ENCODE measurements around the gene PCDH15. TPM values are rescaled to one million over a fixed set of nuclear protein-coding genes. Genes with fewer than 3 reads are reported as not detected.

Gene PCDH15
- total and polyA plus RNA-seq, 3 donors from 2014 or later, result 1.7 to 3.2 (median 2.8) TPM

DNA sequence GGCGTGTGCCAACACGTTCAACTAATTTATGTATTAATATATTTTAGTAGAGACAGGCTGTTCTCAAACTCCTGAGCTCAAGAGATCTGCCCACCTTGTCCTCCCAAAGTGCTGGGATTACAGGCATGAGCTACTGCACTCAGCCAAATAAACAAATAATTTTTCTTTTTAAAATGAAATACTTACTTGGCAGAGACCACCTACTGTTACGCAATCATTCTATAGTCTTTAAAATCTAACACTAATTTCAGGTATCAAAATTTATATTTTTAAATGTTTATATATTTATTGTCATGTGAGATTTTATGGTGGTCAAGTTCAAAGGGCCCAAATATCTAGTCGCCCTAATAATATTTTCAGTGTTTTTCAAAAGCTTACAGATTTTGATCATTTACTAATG, 323.3 kb downstream of the PCDH15 start:
- H3K36me3 ChIP-seq (ENCODE audit: low read depth, missing control alignments), result no peaks in the 10 kb centered on the region
- H3K4me1 ChIP-seq, result no peaks in the 10 kb centered on the region
- TF ChIP-seq, protein P1, sequence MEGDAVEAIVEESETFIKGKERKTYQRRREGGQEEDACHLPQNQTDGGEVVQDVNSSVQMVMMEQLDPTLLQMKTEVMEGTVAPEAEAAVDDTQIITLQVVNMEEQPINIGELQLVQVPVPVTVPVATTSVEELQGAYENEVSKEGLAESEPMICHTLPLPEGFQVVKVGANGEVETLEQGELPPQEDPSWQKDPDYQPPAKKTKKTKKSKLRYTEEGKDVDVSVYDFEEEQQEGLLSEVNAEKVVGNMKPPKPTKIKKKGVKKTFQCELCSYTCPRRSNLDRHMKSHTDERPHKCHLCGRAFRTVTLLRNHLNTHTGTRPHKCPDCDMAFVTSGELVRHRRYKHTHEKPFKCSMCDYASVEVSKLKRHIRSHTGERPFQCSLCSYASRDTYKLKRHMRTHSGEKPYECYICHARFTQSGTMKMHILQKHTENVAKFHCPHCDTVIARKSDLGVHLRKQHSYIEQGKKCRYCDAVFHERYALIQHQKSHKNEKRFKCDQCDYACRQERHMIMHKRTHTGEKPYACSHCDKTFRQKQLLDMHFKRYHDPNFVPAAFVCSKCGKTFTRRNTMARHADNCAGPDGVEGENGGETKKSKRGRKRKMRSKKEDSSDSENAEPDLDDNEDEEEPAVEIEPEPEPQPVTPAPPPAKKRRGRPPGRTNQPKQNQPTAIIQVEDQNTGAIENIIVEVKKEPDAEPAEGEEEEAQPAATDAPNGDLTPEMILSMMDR (IDR thresholded peaks at IDR 0.05), result no peak
- no peak for TF ChIP-seq POLR2A (IDR thresholded peaks at IDR 0.05)
- H3K27ac ChIP-seq, result no peak overlapping the region
- no peak overlapping the region for H3K4me3 ChIP-seq
- 83 to 97% methylated on average over 4 of the region's 4 CpGs for WGBS, 2 donors
- H3K9me3 ChIP-seq, result no peaks in the 10 kb centered on the region
- no peak for DNase-seq
- H3K27me3 ChIP-seq, result no peaks in the 10 kb centered on the region
- intact Hi-C loops (cut with DNase I; ENCODE audit: low total_unique reads), result no loop called here

DNA sequence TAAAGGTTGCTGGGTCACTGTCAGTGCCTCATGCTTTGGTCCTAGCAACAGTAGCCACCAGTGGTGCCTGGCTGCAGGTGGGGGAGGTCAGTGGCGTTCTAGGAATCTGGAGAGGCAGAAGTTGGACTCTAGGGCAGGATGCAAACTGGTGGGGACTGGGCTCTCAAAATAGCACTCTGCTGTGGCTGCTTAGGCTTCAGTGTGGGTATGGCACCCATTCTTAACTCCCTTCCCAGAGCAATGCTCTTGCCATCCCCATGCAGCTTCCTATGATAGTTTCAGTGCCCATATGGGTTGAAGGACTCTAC, 330.8 kb downstream of the PCDH15 start:
- 69 to 83% methylated on average over 1 of the region's 1 CpG for WGBS, 2 donors
- intact Hi-C loops (cut with DNase I; ENCODE audit: low total_unique reads), result no loop called here
- no peak for DNase-seq
- Histone ChIP-seq H3K4me3 (no peak overlapping the region), H3K9me3 (no peaks in the 10 kb centered on the region), H3K27me3 (no peaks in the 10 kb centered on the region), H3K27ac (no peak overlapping the region), H3K4me1 (no peaks in the 10 kb centered on the region), H3K36me3 (ENCODE audit: low read depth, missing control alignments) (no peaks in the 10 kb centered on the region)
- no peak for TF ChIP-seq POLR2A (IDR thresholded peaks at IDR 0.05)
- TF ChIP-seq, protein P1 (IDR thresholded peaks at IDR 0.05), result no peak

DNA sequence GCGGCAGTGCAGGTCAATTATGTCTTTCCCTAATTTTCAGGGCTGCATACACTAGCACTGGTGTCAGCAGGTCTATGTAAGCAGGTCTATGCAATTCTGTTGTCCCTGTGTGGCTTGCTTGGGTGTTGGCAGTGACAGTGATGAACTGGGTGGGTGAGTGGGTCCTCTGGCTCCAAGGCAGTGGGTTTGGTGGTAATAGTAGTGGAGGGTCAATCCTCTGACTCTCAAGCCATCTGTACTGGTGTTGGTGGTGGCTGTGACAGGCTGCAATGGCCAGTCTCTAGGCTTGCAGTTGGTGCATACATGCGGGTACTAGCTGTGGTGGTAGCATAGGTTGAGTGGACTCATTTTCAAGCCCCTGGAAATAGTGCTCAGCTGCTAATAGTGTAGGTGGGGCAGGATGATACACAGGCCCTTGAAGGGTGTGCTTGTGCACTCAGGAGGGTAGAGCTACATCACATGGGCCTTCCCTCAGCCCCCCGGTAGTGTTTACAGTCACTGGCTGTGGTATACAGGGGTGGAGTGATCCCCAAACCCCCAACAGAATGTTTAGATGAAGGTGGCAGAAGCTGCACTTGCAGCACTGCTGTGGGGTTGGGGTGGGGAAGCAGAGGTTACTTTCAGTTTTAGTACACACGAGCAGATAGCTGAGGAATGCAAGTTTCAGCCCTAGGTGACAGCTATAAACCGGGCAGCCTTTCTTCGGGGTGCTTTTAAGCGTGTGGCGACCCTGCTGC, 331.3 kb downstream of the PCDH15 start:
- Histone ChIP-seq H3K27ac (no peak overlapping the region), H3K4me1 (no peaks in the 10 kb centered on the region), H3K27me3 (no peaks in the 10 kb centered on the region), H3K36me3 (ENCODE audit: low read depth, missing control alignments) (no peaks in the 10 kb centered on the region), H3K4me3 (no peak overlapping the region), H3K9me3 (no peaks in the 10 kb centered on the region)
- 82 to 83% methylated on average over 6 to 8 of the region's 8 CpGs for WGBS, 2 donors
- TF ChIP-seq POLR2A (IDR thresholded peaks at IDR 0.05), result no peak
- TF ChIP-seq, protein P1 (IDR thresholded peaks at IDR 0.05), result no peak
- DNase-seq, result no peak
- intact Hi-C loops (cut with DNase I; ENCODE audit: low total_unique reads), result no loop called here

DNA sequence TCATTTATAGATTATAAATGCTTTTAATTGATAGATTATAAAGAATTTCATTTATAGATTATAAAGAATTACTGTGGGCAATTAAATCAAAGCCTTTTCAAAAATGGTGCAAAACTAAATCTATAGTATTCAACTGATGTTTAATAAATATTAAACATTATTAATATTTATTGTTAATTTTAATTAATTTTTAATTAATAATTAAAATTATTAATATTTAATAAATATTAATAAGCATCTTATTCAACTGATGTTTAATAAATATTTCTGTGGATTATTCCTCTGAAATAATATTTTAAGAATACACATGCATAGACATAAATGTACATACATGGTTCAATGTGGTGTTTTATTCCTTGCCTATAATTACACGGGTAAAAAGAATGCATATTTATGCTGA, 346.8 kb downstream of the PCDH15 start:
- Histone ChIP-seq H3K4me3 (no peak overlapping the region), H3K9me3 (no peaks in the 10 kb centered on the region), H3K27ac (no peak overlapping the region), H3K36me3 (ENCODE audit: low read depth, missing control alignments) (no peaks in the 10 kb centered on the region), H3K4me1 (no peaks in the 10 kb centered on the region), H3K27me3 (no peaks in the 10 kb centered on the region)
- no peak for TF ChIP-seq POLR2A (IDR thresholded peaks at IDR 0.05)
- TF ChIP-seq, protein P1 (IDR thresholded peaks at IDR 0.05), result no peak
- no peak for DNase-seq
- intact Hi-C loops (cut with DNase I; ENCODE audit: low total_unique reads), result no loop called here
- WGBS, 2 donors, result 78 to 86% methylated on average over 1 of the region's 1 CpG

DNA sequence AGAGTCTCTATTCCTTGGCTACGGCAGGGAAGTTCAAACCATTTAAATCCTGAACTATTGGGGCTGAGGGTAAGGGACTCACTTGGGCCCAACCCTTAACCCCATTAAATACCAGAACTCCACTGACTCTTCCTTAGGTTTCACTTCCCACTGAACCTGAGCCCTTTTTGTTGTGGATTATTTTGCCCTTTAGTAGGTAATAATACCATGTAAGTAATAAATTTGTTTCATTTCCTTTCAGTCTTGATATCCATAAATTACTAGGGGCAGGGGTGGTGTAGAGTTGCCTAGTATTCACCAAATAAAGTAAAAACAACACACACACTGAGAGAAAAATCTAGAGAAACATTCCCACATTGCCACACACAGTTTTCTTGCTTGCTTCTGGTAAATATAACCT, 352.0 kb downstream of the PCDH15 start:
- no peak for TF ChIP-seq POLR2A (IDR thresholded peaks at IDR 0.05)
- TF ChIP-seq, protein P1 (IDR thresholded peaks at IDR 0.05), result no peak
- intact Hi-C loops (cut with DNase I; ENCODE audit: low total_unique reads), result no loop called here
- Histone ChIP-seq H3K27ac (no peak overlapping the region), H3K36me3 (ENCODE audit: low read depth, missing control alignments) (no peaks in the 10 kb centered on the region), H3K27me3 (no peaks in the 10 kb centered on the region), H3K4me1 (no peaks in the 10 kb centered on the region), H3K9me3 (no peaks in the 10 kb centered on the region), H3K4me3 (no peak overlapping the region)
- DNase-seq, result no peak
- WGBS, 2 donors, result 71 to 87% methylated on average over 1 of the region's 1 CpG

Measured in testis (tissue), 3 donors.